ENCODE measurements around the gene DCLK2.

Gene DCLK2

DNA sequence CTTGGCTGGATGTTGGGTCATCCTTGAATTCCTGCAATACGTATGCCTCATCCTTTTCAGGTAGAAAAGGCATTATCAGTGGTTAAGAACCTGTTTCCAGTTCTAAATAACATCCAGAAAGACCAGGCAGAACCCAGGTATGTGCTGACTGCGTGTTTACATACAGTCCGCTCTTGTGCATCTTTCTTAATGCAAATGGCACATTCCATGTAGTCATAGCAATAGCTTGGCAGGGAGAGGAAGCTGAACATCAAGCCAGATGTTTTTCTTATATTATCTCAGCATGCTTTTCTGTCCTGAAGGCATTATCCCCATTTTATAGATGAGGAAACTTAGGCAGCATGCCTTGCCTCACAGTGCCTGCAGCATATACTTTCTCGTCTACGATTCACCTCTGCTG lies 2.1 kb downstream of the DCLK2 start:
- Histone ChIP-seq H3K36me3 (ENCODE audit: control insufficient read depth in 5 of 5, insufficient read depth in 5 of 5, low read length in 5 of 5) (no peaks in the 10 kb centered on the region), H3K27me3 (ENCODE audit: control insufficient read depth in 5 of 5, insufficient read depth in 4 of 5, low read length in 5 of 5) (peaks cover 0 to 4% (median 0%) of the 10 kb centered on the region in 5 donors), H3K4me3 (ENCODE audit: low read depth in 1 of 5, low read length in 5 of 5) (no peak overlapping the region), H3K9ac (ENCODE audit: low read length in 5 of 5) (no peak overlapping the region), H3K27ac (ENCODE audit: low read depth, low read length) (no peak overlapping the region), H3K4me1 (ENCODE audit: control insufficient read depth in 5 of 5, insufficient read depth in 5 of 5, low read length in 5 of 5) (peaks cover 0 to 23% (median 16%) of the 10 kb centered on the region in 5 donors), H3K9me3 (ENCODE audit: control insufficient read depth in 5 of 5, low read length in 5 of 5) (no peaks in the 10 kb centered on the region)

DNA sequence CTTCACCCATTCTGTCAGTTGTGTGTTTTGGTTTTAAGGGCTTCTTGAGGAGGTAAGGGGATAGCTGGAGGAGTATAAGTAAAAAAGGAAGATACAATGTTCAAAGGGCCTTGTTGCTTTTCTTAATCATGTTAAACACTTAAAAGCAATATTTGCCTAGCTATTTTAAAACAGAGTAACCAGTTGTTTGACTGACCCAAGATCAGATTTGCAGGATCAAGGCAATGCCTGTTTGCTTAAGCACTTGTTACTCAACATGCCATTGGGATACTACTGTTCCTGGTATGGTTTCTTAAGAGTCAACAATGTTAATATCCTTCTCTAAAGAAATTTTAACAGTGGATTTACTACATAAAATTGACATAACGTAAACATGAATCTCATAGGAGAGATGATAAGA lies 2.6 kb downstream of the DCLK2 start:
- Histone ChIP-seq H3K27me3 (ENCODE audit: control insufficient read depth in 5 of 5, insufficient read depth in 4 of 5, low read length in 5 of 5) (peaks cover 0 to 4% (median 0%) of the 10 kb centered on the region in 5 donors), H3K9ac (ENCODE audit: low read length in 5 of 5) (no peak overlapping the region), H3K36me3 (ENCODE audit: control insufficient read depth in 5 of 5, insufficient read depth in 5 of 5, low read length in 5 of 5) (no peaks in the 10 kb centered on the region), H3K4me1 (ENCODE audit: control insufficient read depth in 5 of 5, insufficient read depth in 5 of 5, low read length in 5 of 5) (peaks cover 0 to 23% (median 16%) of the 10 kb centered on the region in 5 donors), H3K9me3 (ENCODE audit: control insufficient read depth in 5 of 5, low read length in 5 of 5) (peaks cover 0 to 2% (median 0%) of the 10 kb centered on the region in 5 donors), H3K4me3 (ENCODE audit: low read depth in 1 of 5, low read length in 5 of 5) (no peak overlapping the region), H3K27ac (ENCODE audit: low read depth, low read length) (no peak overlapping the region)

DNA sequence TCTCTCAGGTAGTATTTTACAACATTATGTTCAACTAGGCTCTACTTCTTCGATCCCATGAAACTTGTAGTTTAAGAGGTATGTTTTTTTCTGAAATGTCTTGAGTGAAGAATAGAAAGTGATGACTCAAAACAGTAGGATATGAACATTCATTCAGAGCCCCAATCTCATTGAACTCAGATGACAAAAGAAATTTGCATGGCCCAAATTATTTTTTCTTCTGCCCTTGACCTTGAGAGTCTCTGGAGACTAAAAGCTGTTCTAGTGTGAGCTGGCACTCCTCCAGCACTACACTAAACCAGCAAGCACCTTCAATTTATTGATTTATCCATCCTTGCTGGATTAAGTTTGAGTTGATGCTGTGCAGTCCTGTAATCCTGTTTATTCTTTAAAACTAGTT lies 4.0 kb downstream of the DCLK2 start:
- H3K27ac ChIP-seq (ENCODE audit: low read depth, low read length), result no peak overlapping the region

DNA sequence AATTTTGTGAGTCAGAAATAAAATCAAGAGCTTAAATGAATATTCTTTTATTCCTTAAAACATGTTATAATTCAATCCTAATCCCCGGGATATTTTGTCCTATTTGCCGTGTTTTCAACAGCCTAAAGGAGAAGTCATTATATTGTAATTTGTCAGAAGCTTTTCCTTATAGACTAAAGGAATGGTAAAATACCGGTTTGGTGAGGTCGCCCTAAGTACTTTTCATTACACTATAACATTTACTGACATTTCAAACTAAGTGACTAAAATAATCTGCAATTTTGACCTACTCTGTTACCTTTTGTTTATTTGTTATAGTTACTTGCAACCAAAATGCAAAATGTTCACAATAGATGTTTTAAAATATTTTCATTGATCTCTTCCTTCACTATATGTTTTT lies 8.8 kb downstream of the DCLK2 start:
- Histone ChIP-seq H3K36me3 (ENCODE audit: control insufficient read depth in 5 of 5, insufficient read depth in 5 of 5, low read length in 5 of 5) (no peaks in the 10 kb centered on the region), H3K9ac (ENCODE audit: low read length in 5 of 5) (no peak overlapping the region), H3K9me3 (ENCODE audit: control insufficient read depth in 5 of 5, low read length in 5 of 5) (peaks cover 0 to 2% (median 0%) of the 10 kb centered on the region in 5 donors), H3K4me3 (ENCODE audit: low read depth in 1 of 5, low read length in 5 of 5) (no peak overlapping the region), H3K27me3 (ENCODE audit: control insufficient read depth in 5 of 5, insufficient read depth in 4 of 5, low read length in 5 of 5) (no peaks in the 10 kb centered on the region), H3K27ac (ENCODE audit: low read depth, low read length) (no peak overlapping the region), H3K4me1 (ENCODE audit: control insufficient read depth in 5 of 5, insufficient read depth in 5 of 5, low read length in 5 of 5) (no peaks in the 10 kb centered on the region)

More for the DNA sequence above, 4.0 kb downstream of the DCLK2 start:
- peaks cover 0 to 23% (median 16%) of the 10 kb centered on the region in 5 donors for H3K4me1 ChIP-seq (ENCODE audit: control insufficient read depth in 5 of 5, insufficient read depth in 5 of 5, low read length in 5 of 5)
- no peaks in the 10 kb centered on the region for H3K36me3 ChIP-seq (ENCODE audit: control insufficient read depth in 5 of 5, insufficient read depth in 5 of 5, low read length in 5 of 5)
- H3K9ac ChIP-seq (ENCODE audit: low read length in 5 of 5), result no peak overlapping the region
- H3K27me3 ChIP-seq (ENCODE audit: control insufficient read depth in 5 of 5, insufficient read depth in 4 of 5, low read length in 5 of 5), result peaks cover 0 to 4% (median 0%) of the 10 kb centered on the region in 5 donors
- H3K9me3 ChIP-seq (ENCODE audit: control insufficient read depth in 5 of 5, low read length in 5 of 5), result peaks cover 0 to 2% (median 0%) of the 10 kb centered on the region in 5 donors
- no peak overlapping the region for H3K4me3 ChIP-seq (ENCODE audit: low read depth in 1 of 5, low read length in 5 of 5)

DNA sequence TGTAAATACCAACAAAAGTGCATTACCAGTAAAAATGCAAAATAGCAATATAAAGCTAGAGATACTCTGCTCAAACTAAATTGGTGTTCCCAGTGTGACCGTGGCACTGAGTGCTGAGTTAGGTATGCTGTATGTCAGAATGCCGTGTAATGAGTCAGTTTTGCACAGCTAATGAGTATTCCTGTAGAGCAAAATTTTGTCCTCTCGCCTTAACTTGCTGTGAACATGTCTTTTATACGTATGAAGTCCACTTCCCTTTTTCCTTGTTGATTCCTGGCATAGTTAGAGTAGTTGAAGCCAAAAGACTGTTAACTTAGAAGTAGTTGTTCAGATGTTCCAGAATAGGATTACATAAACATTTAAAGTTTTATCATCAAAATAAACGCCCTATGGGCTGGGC lies 11.5 kb downstream of the DCLK2 start:
- Histone ChIP-seq H3K9me3 (ENCODE audit: control insufficient read depth in 5 of 5, low read length in 5 of 5) (peaks cover 0 to 2% (median 0%) of the 10 kb centered on the region in 5 donors), H3K27me3 (ENCODE audit: control insufficient read depth in 5 of 5, insufficient read depth in 4 of 5, low read length in 5 of 5) (no peaks in the 10 kb centered on the region), H3K36me3 (ENCODE audit: control insufficient read depth in 5 of 5, insufficient read depth in 5 of 5, low read length in 5 of 5) (no peaks in the 10 kb centered on the region), H3K9ac (ENCODE audit: low read length in 5 of 5) (no peak overlapping the region), H3K4me3 (ENCODE audit: low read depth in 1 of 5, low read length in 5 of 5) (no peak overlapping the region), H3K27ac (ENCODE audit: low read depth, low read length) (no peak overlapping the region), H3K4me1 (ENCODE audit: control insufficient read depth in 5 of 5, insufficient read depth in 5 of 5, low read length in 5 of 5) (no peaks in the 10 kb centered on the region)

DNA sequence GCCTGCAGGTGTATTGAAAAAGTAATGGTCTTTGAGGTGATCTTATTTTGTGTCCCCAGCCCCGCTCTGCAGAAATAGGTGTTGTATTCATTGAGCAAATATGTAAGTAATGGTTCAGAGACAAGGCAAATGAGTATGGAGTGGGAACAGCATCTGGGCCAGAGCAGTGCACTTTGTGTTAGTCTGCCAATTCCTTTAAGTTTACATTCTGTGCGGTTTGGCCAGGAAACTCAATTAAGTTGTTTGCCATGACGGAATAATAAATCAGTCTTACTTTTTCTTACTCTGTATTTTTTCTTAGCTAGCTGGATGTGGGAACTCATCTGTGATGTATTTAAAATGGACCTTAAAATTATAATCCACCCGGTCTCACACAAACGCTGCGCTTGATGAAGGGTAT lies 12.6 kb downstream of the DCLK2 start:
- Histone ChIP-seq H3K36me3 (ENCODE audit: control insufficient read depth in 5 of 5, insufficient read depth in 5 of 5, low read length in 5 of 5) (no peaks in the 10 kb centered on the region), H3K27me3 (ENCODE audit: control insufficient read depth in 5 of 5, insufficient read depth in 4 of 5, low read length in 5 of 5) (no peaks in the 10 kb centered on the region), H3K9ac (ENCODE audit: low read length in 5 of 5) (no peak overlapping the region), H3K27ac (ENCODE audit: low read depth, low read length) (no peak overlapping the region), H3K9me3 (ENCODE audit: control insufficient read depth in 5 of 5, low read length in 5 of 5) (no peaks in the 10 kb centered on the region), H3K4me3 (ENCODE audit: low read depth in 1 of 5, low read length in 5 of 5) (no peak overlapping the region), H3K4me1 (ENCODE audit: control insufficient read depth in 5 of 5, insufficient read depth in 5 of 5, low read length in 5 of 5) (no peaks in the 10 kb centered on the region)

DNA sequence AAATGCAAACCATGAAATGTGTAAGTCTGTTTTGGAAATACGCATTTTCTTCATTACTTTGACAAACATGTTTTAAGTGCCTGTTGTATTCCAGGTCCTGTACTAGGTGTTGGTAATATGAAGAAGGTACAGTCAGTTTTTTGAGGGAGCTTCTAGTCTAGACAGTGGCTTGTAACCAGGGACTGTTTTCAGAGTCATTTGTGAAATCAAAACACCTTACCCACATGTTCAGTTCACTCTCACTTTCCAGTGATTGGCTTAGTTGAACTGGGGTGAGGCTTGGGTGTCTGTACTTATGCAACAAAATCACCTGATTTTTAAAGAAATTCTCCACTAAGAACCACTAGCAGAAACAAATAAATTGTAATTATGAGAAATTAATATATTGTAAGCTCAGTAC lies 16.4 kb downstream of the DCLK2 start:
- Histone ChIP-seq H3K36me3 (ENCODE audit: control insufficient read depth in 5 of 5, insufficient read depth in 5 of 5, low read length in 5 of 5) (no peaks in the 10 kb centered on the region), H3K27me3 (ENCODE audit: control insufficient read depth in 5 of 5, insufficient read depth in 4 of 5, low read length in 5 of 5) (no peaks in the 10 kb centered on the region), H3K9me3 (ENCODE audit: control insufficient read depth in 5 of 5, low read length in 5 of 5) (no peaks in the 10 kb centered on the region), H3K4me3 (ENCODE audit: low read depth in 1 of 5, low read length in 5 of 5) (no peak overlapping the region), H3K4me1 (ENCODE audit: control insufficient read depth in 5 of 5, insufficient read depth in 5 of 5, low read length in 5 of 5) (no peaks in the 10 kb centered on the region), H3K27ac (ENCODE audit: low read depth, low read length) (no peak overlapping the region), H3K9ac (ENCODE audit: low read length in 5 of 5) (no peak overlapping the region)

DNA sequence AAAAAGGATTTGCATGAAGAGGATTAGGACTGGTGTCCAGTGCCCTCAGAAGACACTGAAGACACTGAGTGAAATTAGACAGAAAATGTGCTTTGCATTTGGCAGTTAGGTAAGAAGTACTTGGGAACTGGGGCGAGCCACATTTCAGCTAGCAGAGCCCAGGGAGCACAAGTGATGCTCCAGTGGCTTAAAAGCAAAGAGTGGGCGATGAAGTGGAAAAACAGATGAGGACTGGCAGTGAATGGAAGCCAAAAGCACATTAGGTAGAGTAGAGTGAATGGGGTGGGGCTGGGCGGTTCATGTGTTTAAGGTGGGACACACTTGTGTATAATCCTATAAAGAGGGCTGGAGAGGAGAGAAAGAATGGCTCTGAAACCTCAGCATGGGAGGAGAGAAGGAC lies 18.4 kb downstream of the DCLK2 start:
- Histone ChIP-seq H3K4me1 (ENCODE audit: control insufficient read depth in 5 of 5, insufficient read depth in 5 of 5, low read length in 5 of 5) (no peaks in the 10 kb centered on the region), H3K27ac (ENCODE audit: low read depth, low read length) (no peak overlapping the region)

DNA sequence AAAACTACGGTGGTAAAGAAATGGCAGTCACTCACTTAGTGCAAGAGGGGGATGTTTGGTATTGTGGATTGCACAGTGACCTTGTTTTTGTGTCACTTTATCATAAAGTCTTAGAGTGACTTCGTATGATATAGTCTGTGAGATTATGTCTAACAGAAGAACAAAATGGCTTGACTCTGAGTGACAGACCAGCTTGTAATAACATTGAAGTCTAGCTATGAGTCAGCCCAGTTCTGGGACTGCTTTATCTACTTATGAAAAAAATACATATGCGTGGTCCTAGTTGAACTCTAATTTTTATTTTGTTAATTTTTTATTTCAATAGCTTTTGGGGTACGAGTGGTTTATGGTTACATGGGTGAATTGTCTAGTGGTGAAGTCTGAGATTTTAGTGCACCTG lies 20.0 kb downstream of the DCLK2 start:
- no peak overlapping the region for H3K9ac ChIP-seq (ENCODE audit: low read length in 5 of 5)
- no peaks in the 10 kb centered on the region for H3K27me3 ChIP-seq (ENCODE audit: control insufficient read depth in 5 of 5, insufficient read depth in 4 of 5, low read length in 5 of 5)
- H3K4me3 ChIP-seq (ENCODE audit: low read depth in 1 of 5, low read length in 5 of 5), result no peak overlapping the region
- H3K27ac ChIP-seq (ENCODE audit: low read depth, low read length), result no peak overlapping the region
- H3K36me3 ChIP-seq (ENCODE audit: control insufficient read depth in 5 of 5, insufficient read depth in 5 of 5, low read length in 5 of 5), result no peaks in the 10 kb centered on the region
- no peaks in the 10 kb centered on the region for H3K4me1 ChIP-seq (ENCODE audit: control insufficient read depth in 5 of 5, insufficient read depth in 5 of 5, low read length in 5 of 5)
- no peaks in the 10 kb centered on the region for H3K9me3 ChIP-seq (ENCODE audit: control insufficient read depth in 5 of 5, low read length in 5 of 5)

More for the DNA sequence above, 18.4 kb downstream of the DCLK2 start:
- Histone ChIP-seq H3K9ac (ENCODE audit: low read length in 5 of 5) (no peak overlapping the region), H3K36me3 (ENCODE audit: control insufficient read depth in 5 of 5, insufficient read depth in 5 of 5, low read length in 5 of 5) (no peaks in the 10 kb centered on the region), H3K27me3 (ENCODE audit: control insufficient read depth in 5 of 5, insufficient read depth in 4 of 5, low read length in 5 of 5) (no peaks in the 10 kb centered on the region), H3K9me3 (ENCODE audit: control insufficient read depth in 5 of 5, low read length in 5 of 5) (no peaks in the 10 kb centered on the region), H3K4me3 (ENCODE audit: low read depth in 1 of 5, low read length in 5 of 5) (no peak overlapping the region)

DNA sequence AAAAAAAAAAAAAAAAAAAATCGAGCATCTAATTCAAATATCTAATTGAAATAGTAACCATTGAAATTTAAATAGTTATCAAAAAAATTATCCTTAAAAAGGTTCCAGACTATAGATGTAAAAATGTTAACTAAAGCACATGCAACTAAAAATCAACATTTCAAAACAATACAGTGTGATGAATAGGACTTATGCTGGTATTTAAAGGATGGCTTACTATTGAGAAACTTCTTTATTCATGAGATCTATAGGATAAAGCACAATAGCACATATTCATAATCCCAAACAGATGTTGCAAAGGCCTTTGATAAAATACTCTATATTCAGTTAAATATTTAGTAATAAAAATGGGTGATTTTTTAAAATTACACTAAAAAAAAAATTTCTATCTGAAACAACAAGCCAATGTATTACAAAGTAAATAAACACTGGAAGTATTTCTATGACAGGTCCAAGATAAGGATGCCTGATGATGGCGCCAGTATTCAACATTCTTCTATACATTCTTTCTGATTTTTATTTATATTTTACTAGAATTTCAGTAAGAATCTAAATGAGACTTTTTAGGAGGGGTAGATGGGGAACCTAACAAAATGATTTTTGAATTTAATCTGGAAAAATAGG lies 26.3 kb downstream of the DCLK2 start:
- Histone ChIP-seq H3K9ac (ENCODE audit: low read length in 5 of 5) (no peak overlapping the region), H3K27me3 (ENCODE audit: control insufficient read depth in 5 of 5, insufficient read depth in 4 of 5, low read length in 5 of 5) (no peaks in the 10 kb centered on the region), H3K36me3 (ENCODE audit: control insufficient read depth in 5 of 5, insufficient read depth in 5 of 5, low read length in 5 of 5) (no peaks in the 10 kb centered on the region), H3K4me3 (ENCODE audit: low read depth in 1 of 5, low read length in 5 of 5) (no peak overlapping the region), H3K27ac (ENCODE audit: low read depth, low read length) (no peak overlapping the region), H3K4me1 (ENCODE audit: control insufficient read depth in 5 of 5, insufficient read depth in 5 of 5, low read length in 5 of 5) (no peaks in the 10 kb centered on the region), H3K9me3 (ENCODE audit: control insufficient read depth in 5 of 5, low read length in 5 of 5) (no peaks in the 10 kb centered on the region)
